Testis (tissue), 3 donors: Measurements from ENCODE around the gene FBXO21. TPM values are rescaled to one million over a fixed set of nuclear protein-coding genes. Genes with fewer than 3 reads are reported as not detected.

Source experiments
- DNase-seq: peaks from one replicate; pipeline ENCODE4 v3.0.0-alpha.2; 2019
- H3K27ac ChIP-seq, 2 donors: fragments of 200-600 bp; sonication (generic); one replicate each; pipeline ENCODE4 v1.5.1; 2019
- H3K27me3 ChIP-seq: fragments of 200-600 bp; sonication (generic); one replicate; pipeline ENCODE4 v1.5.1; 2019
- H3K36me3 ChIP-seq: fragments of 200-600 bp; sonication (generic); one replicate; pipeline ENCODE4 v1.5.1; 2017; ENCODE audit warnings: low read depth; ENCODE audit errors: missing control alignments
- H3K4me1 ChIP-seq: fragments of 200-600 bp; sonication (generic); one replicate; pipeline ENCODE4 v1.5.1; 2019
- H3K4me3 ChIP-seq, 2 donors: fragments of 200-600 bp; sonication (generic); one replicate each; pipeline ENCODE4 v1.5.1; 2017 to 2019
- H3K9me3 ChIP-seq: fragments of 200-600 bp; sonication (generic); one replicate; pipeline ENCODE4 v1.5.1; 2017
- POLR2A ChIP-seq: fragments of 450-650 bp; IDR thresholded peaks from one replicate; pipeline ENCODE4 v1.6.1; 2017; ENCODE audit warnings: antibody characterized with exemption, mild to moderate bottlenecking, moderate library complexity
- WGBS, 2 donors: methylation state at CpG; one replicate each; pipeline ENCODE4 v1.1.5; 2018; 5-methylcytosine and 5-hydroxymethylcytosine counted together
- intact Hi-C: fragments of 100-400 bp; cut with DNase I; formaldehyde crosslinking; loops from one replicate; pipeline ENCODE4 v1.15.1; 2023; ENCODE audit warnings: low total_unique reads
- polyA plus RNA-seq: library from polyadenylated mRNA; stranded (reverse); fragments of 350-450 nt; fragmentation: Illumina TruSeq; extraction: RNeasy Lipid Tissue Mini Kit (QIAGEN cat#74804); gene quantifications from one replicate; pipeline ENCODE4 v1.2.3, GENCODE V29; 2014; ENCODE audit warnings: low read depth, low replicate concordance; ENCODE audit not compliant: insufficient read depth
- total RNA-seq, 2 donors: library from RNA; depleted of rRNA; stranded (reverse); fragments of >200 nt; gene quantifications; one replicate each; pipeline ENCODE4 v1.2.3, GENCODE V29; 2016
- TF ChIP-seq, protein P1 (sequence below), 3 experiments: fragments of 450-650 bp in 2 of 3; fragments of 200-600 bp in 1 of 3; sonication (generic) in 1 of 3; IDR thresholded peaks; one replicate each; pipeline ENCODE4 v1.5.1; 2016 to 2019; ENCODE audit warnings: antibody characterized with exemption in 3 of 3, mild to moderate bottlenecking in 2 of 3, moderate library complexity in 1 of 3

FBXO21 gene
- total and polyA plus RNA-seq, 3 donors from 2014 or later = 101 to 519 (median 290) TPM

DNA sequence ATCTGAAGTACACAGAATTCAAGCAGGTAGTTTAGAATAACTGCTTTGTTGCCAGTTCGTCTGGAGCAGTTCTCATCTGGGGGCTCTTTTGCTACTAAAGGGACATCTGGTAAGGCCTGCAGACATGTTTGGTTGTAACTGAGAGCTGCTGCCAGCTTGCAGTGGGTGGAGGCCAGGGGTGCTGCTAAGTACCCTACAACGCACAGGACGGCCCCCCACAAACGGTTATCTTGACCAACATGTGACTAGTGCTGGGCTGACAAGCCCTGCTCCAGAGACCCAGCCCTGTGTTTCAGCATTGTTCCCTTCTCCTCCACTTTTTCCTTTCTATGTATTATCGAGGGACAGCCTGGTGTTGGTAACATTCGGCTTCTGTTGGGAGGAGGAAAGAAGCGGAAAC lies 40.8 kb downstream of the FBXO21 start:
- no peaks in the 10 kb centered on the region for H3K9me3 ChIP-seq
- H3K4me3 ChIP-seq = no peak overlapping the region
- H3K36me3 ChIP-seq = no peaks in the 10 kb centered on the region
- no peaks in the 10 kb centered on the region for H3K27me3 ChIP-seq
- peak overlapping the region in 1 of 2 donors; percentile 1 for H3K27ac ChIP-seq
- 58 to 69% methylated on average over 7 of the region's 7 CpGs for WGBS, 2 donors
- intact Hi-C loops = no loop called here
- peaks cover 15% of the 10 kb centered on the region for H3K4me1 ChIP-seq
- TF ChIP-seq, protein P1, sequence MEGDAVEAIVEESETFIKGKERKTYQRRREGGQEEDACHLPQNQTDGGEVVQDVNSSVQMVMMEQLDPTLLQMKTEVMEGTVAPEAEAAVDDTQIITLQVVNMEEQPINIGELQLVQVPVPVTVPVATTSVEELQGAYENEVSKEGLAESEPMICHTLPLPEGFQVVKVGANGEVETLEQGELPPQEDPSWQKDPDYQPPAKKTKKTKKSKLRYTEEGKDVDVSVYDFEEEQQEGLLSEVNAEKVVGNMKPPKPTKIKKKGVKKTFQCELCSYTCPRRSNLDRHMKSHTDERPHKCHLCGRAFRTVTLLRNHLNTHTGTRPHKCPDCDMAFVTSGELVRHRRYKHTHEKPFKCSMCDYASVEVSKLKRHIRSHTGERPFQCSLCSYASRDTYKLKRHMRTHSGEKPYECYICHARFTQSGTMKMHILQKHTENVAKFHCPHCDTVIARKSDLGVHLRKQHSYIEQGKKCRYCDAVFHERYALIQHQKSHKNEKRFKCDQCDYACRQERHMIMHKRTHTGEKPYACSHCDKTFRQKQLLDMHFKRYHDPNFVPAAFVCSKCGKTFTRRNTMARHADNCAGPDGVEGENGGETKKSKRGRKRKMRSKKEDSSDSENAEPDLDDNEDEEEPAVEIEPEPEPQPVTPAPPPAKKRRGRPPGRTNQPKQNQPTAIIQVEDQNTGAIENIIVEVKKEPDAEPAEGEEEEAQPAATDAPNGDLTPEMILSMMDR (IDR thresholded peaks at IDR 0.05) = no peak
- no peak for TF ChIP-seq POLR2A
- no peak for DNase-seq

DNA sequence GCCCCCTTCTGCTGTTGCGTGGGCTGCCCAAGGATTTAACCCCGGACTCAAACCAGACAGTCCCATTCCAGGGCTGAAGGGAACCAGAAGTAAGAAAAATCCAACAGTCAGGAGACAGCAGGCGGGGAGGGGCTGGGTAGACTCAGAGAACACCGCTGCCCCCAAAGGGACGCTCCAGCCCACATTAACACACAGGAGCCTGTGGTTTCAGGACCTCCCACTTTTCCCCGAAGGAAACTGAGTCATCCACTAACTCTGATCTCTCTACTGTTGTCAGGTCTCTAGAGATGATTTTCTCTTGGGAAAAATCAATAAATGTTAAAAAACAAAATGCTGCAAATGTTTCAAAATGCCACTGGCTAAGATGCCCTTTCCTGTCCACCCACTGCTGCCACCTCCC lies 41.6 kb downstream of the FBXO21 start:
- no peaks in the 10 kb centered on the region for H3K9me3 ChIP-seq
- no peaks in the 10 kb centered on the region for H3K27me3 ChIP-seq
- no peak overlapping the region for H3K4me3 ChIP-seq
- H3K4me1 ChIP-seq = peaks cover 15% of the 10 kb centered on the region
- 92% methylated on average over 6 of the region's 6 CpGs for WGBS, 2 donors
- H3K36me3 ChIP-seq = no peaks in the 10 kb centered on the region
- TF ChIP-seq, protein P1 (IDR thresholded peaks at IDR 0.05) = no peak
- TF ChIP-seq POLR2A = no peak
- peak overlapping the region in 1 of 2 donors; percentile 1 for H3K27ac ChIP-seq
- no peak for DNase-seq
- intact Hi-C loops = no loop called here

DNA sequence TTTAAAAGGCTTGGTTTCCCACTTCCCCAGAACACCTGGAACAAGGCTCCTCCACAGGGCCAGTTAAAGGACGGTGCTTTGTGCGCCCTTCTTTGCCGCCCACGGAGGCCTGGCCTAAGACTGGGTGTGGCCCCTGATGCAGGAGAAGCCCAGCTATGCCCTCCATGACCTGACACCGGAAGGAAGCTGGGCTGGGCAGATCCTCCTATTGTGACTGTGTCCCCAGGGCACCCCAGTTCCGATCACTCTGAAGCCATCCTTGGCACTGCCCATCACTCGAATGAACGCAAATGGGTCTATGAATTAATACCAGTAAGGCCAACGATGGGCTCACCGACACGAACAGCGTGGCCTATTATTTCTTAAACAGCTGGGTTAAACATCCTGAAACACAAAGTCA lies 42.6 kb downstream of the FBXO21 start:
- Histone ChIP-seq H3K4me3 (no peak overlapping the region), H3K9me3 (no peaks in the 10 kb centered on the region), H3K4me1 (peaks cover 10% of the 10 kb centered on the region), H3K36me3 (no peaks in the 10 kb centered on the region), H3K27ac (no peak overlapping the region), H3K27me3 (no peaks in the 10 kb centered on the region)
- intact Hi-C loops = no loop called here
- no peak for TF ChIP-seq POLR2A
- TF ChIP-seq, protein P1 (IDR thresholded peaks at IDR 0.05) = no peak
- WGBS, 2 donors = 86 to 92% methylated on average over 11 to 12 of the region's 12 CpGs
- DNase-seq = no peak

DNA sequence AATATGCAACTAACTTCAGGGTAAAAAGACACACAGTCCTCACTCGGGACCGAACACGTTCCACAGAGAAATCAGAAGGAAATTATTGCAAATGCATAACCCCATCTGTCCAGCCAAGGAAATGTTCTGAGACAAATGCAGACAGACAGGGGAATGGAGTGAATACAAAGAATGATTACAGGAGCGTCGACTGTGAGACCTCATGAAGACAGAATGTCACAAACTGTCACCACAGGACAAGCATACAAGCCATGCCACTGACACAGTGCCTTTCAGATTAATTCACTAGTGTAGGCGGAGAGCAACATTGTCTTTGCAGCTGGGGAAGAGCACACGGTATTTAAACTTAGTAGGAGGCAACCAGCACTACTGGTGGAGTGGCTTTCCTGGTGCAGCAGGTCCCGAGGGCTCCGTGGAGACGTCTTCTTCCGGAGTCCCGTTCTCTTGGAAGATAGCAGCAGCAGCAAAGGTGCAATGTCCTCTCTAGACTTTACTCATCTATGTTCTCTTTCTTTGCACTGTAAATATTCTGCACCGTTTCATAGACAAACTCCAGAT lies 44.6 kb downstream of the FBXO21 start:
- WGBS, 2 donors = 81 to 87% methylated on average over 13 of the region's 13 CpGs
- intact Hi-C loops = no loop called here

More for the DNA sequence above, 44.6 kb downstream of the FBXO21 start:
- TF ChIP-seq, protein P1 (IDR thresholded peaks at IDR 0.05) = no peak
- TF ChIP-seq POLR2A = no peak
- H3K36me3 ChIP-seq = no peaks in the 10 kb centered on the region
- no peak overlapping the region for H3K4me3 ChIP-seq
- no peaks in the 10 kb centered on the region for H3K9me3 ChIP-seq
- no peak for DNase-seq
- no peaks in the 10 kb centered on the region for H3K27me3 ChIP-seq
- no peak overlapping the region for H3K27ac ChIP-seq
- H3K4me1 ChIP-seq = peaks cover 18% of the 10 kb centered on the region
